KBM-7 (cell line): ENCODE measurements around the gene PNMA8C.
"Not testable (repeated sequence)": the region's sequence is repeated elsewhere in the genome, so short reads cannot be mapped to it uniquely, and the experiment has no call there.

Experiments used
- DNase-seq: peaks from one replicate; pipeline ENCODE4 v3.0.0-alpha.2; 2015
- in situ Hi-C: fragments of 300-500 bp; cut with MboI; formaldehyde crosslinking; loops from 2 replicates; pipeline ENCODE4 v1.14.3; 2020; ENCODE audit warnings: low sequenced_read_pairs, low pct_unique_long_range_greater_than_20kb, mixed read lengths

PNMA8C gene

DNA sequence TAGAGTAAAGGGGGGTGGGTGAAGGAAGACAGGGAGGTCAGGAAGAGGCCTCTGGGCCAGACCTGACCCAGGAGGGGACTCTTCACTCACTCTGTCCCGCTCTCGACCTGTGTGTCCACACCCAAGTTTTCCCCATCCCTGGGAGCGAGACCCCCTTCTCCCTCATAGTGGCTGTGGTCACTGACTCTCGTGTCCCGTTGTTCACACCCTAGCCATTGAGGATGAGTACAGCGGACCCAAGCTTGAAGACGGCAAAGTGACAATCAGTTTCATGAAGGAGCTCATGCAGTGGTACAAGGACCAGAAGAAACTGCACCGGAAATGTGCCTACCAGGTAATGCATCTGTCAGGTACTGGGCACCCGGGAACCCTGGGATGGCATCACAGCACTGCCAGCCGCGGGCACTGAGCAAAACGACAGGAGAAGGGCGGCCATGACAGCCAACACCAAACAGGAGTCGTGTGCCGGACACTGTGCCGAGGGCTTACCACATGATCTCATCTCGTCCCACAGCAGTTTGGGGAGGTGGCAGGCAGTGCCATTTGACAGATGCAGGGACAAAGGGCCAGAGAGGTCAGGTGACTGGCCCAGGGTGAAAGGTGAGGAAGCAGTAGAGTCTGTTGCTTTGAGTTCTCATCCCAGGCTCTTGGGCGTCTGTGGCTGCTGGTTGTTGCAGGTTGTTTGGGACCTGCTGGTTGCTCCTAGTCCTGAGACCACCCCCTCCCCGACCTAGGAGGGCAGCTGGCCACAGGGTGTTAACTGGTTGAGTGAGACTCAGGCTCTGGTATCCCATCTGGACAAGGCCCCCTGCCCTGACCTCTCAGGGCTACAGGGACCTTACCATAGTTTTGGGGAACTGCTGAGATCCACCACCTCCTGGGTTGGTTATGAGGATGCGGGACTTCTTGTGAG is 52.2 kb downstream of the PNMA8C start:
- in situ Hi-C loops = no loop called here
- DNase-seq = no peak

DNA sequence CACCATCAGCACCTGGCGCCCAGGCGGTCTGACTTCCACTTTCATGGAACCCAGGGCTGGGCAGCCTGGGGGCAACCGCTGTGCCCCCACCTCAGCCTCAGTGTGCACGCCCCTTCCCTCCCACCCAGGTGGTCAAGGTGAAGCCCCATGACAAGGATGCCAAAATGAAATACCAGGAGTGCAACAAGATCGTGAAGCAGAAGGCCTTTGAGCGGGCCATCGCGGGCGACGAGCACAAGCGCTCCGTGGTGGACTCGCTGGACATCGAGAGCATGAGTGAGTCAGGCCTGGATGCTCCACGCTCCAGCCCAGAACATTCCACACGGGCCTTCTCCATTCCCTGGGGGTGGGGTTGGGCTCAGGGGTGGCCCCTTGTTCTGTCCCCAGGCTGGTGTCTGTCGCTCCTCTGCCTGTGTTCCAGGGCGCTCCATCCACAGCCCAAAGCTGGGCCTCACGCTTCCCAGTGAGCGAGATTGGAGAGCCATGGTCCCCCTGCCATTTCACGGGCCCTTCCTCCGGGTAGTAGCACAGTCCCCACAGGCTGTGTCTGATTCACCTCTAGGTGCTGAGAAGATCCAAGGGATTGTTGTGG is 53.2 kb downstream of the PNMA8C start:
- in situ Hi-C loops, DNase-seq: not testable (repeated sequence)
